Erythroblast (primary cell): ENCODE data around the gene PHC2.

Experiments used
- GATA1 ChIP-seq: IDR thresholded peaks from 2 replicates; pipeline ENCODE4 v1.6.1; 2011; ENCODE audit warnings: low read depth, mild to moderate bottlenecking, control low read depth, low read length, moderate library complexity
- POLR2A ChIP-seq: IDR thresholded peaks from 2 replicates; pipeline ENCODE4 v1.6.1; 2011; ENCODE audit warnings: mild to moderate bottlenecking, low read length

- TF ChIP-seq POLR2A (no peak), GATA1 (no peak)
These were observed 120.2 kb downstream of the PHC2 start for GRCh38 chr1:33310702-33311101.
